HS-5 (cell line): ENCODE results near the gene RASAL3.
"Not testable (repeated sequence)": the region's sequence is repeated elsewhere in the genome, so short reads cannot be mapped to it uniquely, and the experiment has no call there.

Source experiments
- DNase-seq: peaks from one replicate; pipeline ENCODE4 v3.0.0-alpha.2; 2012; ENCODE audit warnings: low read depth

RASAL3 gene

GRCh38 chr19:15418579-15419412, 45.5 kb downstream of the RASAL3 start, which contains the start of gene AKAP8L:
Gene AKAP8L, minus strand, starts transcription at chr19:15418988. Its CDS starts 65 bp downstream, at chr19:15418923.
- peak; percentile 100 for DNase-seq

- DNase-seq = no peak
Measured at GRCh38 chr19:15418231-15418578, 46.1 kb downstream of the RASAL3 start.

- DNase-seq = no peak
Measured at GRCh38 chr19:15417699-15418098, 46.6 kb downstream of the RASAL3 start.

- no peak for DNase-seq
Measured at GRCh38 chr19:15412832-15413231, 51.5 kb downstream of the RASAL3 start.

GRCh38 chr19:15411351-15411750, 53.0 kb downstream of the RASAL3 start:
- not testable (repeated sequence) for DNase-seq

- no peak for DNase-seq
Measured at GRCh38 chr19:15404780-15405211, 59.5 kb downstream of the RASAL3 start.

- no peak for DNase-seq
Measured at GRCh38 chr19:15404097-15404779, 60.1 kb downstream of the RASAL3 start.

- no peak for DNase-seq
Measured at GRCh38 chr19:15403151-15403531, 61.2 kb downstream of the RASAL3 start.

GRCh38 chr19:15402411-15403150, 61.8 kb downstream of the RASAL3 start:
- no peak for DNase-seq
